GM15510 (cell line): ENCODE measurements around the gene SYNPO2.

Source experiments
- POLR2A ChIP-seq: IDR thresholded peaks from 3 replicates; pipeline ENCODE4 v1.6.1; 2011; ENCODE audit warnings: borderline replicate concordance; ENCODE audit not compliant: insufficient read length; ENCODE audit errors: extremely low read depth

Gene SYNPO2

GRCh38 chr4:118975449-118976192, 87.0 kb downstream of the SYNPO2 start:
- TF ChIP-seq POLR2A, result no peak

- no peak for TF ChIP-seq POLR2A
Measured at GRCh38 chr4:118979712-118980111, 91.1 kb downstream of the SYNPO2 start.

GRCh38 chr4:118981171-118981838, 92.7 kb downstream of the SYNPO2 start:
- TF ChIP-seq POLR2A, result no peak

GRCh38 chr4:118981839-118982381, 93.3 kb downstream of the SYNPO2 start:
- TF ChIP-seq POLR2A, result no peak

GRCh38 chr4:118983293-118983692, 94.6 kb downstream of the SYNPO2 start:
- no peak for TF ChIP-seq POLR2A

- TF ChIP-seq POLR2A, result no peak
Measured at GRCh38 chr4:118983831-118984230, 95.2 kb downstream of the SYNPO2 start.

- no peak for TF ChIP-seq POLR2A
Measured at GRCh38 chr4:118985170-118986000, 96.7 kb downstream of the SYNPO2 start.

- no peak for TF ChIP-seq POLR2A
Measured at GRCh38 chr4:118987959-118988634, 99.4 kb downstream of the SYNPO2 start.

GRCh38 chr4:118988635-118988972, 100.0 kb downstream of the SYNPO2 start:
- TF ChIP-seq POLR2A, result no peak

GRCh38 chr4:118989098-118990080, 100.7 kb downstream of the SYNPO2 start:
- no peak for TF ChIP-seq POLR2A

GRCh38 chr4:118991686-118992085, 103.0 kb downstream of the SYNPO2 start:
- no peak for TF ChIP-seq POLR2A

- TF ChIP-seq POLR2A, result no peak
Measured at GRCh38 chr4:118992149-118992548, 103.5 kb downstream of the SYNPO2 start.

- no peak for TF ChIP-seq POLR2A
Measured at GRCh38 chr4:118993333-118993732, 104.7 kb downstream of the SYNPO2 start.
